Anterior cingulate cortex (tissue), 58 donors: ENCODE results near the gene CRYBB3.

Experiments
- DNase-seq, 58 donors: peaks; one replicate each; lab custom pipeline; 2025; lab: John Stamatoyannopoulos, UW

The CRYBB3 gene

GRCh38 chr22:25199731-25200520, at the start of gene CRYBB3:
Gene CRYBB3 (plus strand): TSS chr22:25199858. CDS start chr22:25201397, 1,539 bp downstream.
- DNase-seq = peak in 2 of 58 donors; percentile 9 to 18

DNA sequence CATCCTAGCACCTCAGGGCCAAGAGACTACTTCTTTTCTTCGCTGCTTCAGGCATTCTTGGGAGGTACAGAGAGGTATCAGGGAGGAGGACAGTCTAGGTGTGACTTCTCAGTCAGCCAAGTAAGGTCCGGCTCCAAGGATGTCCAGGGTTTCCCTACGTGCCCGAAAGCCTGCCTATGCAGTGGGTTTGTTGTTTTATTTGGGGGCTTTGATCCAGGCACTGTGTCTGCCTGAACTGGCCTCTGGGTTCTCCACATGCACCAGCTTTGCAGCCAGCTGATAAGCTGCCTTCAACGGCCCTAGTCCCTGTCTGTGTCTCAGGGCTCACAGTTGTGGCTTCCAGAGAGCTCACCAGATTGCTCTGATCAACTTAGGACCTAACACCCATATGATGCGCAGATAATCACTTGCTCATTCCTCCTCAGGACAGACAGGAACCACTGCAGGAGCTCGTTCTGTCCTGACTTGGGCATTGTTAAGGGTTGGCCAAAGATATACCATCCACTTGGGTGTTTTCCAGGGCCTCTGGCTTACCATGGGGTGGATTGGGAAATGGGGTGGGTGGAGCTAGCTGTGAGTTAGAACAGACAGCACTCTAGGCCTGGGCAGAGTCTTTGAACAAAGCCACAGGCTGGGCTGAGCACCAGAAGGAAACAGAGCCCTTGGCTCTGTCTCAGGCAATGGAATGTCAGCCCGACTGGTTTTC, 45.5 kb upstream of the CRYBB3 start:
- peak in 17 of 58 donors; percentile 4 to 38 (median 20) for DNase-seq

DNA sequence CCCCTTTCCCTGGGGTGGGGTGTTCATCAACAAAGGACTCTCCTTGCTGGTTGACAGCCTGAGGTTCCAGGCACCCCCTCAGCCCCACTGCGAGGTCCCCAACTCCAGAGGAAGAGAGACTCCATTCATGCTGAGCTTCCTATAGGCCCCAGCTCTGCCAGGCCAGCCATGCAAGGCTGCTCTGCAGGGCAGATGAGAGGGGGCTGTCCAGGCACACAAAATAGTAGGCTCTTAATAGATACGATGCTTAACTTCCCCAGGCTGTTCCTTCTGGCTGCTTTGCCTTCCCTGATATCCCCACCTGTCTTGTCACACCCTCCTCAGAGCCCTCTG, 45.0 kb upstream of the CRYBB3 start:
- DNase-seq = no peak

GRCh38 chr22:25156736-25157135, 42.9 kb upstream of the CRYBB3 start:
- no peak for DNase-seq

GRCh38 chr22:25159028-25159427, 40.6 kb upstream of the CRYBB3 start:
- DNase-seq = peak in 5 of 58 donors; percentile 10 to 16 (median 13)

GRCh38 chr22:25160120-25160996, 39.3 kb upstream of the CRYBB3 start:
- DNase-seq = no peak

- no peak for DNase-seq
Measured at GRCh38 chr22:25161017-25161915, 38.4 kb upstream of the CRYBB3 start.

- DNase-seq = no peak
Measured at GRCh38 chr22:25161916-25162530, 37.6 kb upstream of the CRYBB3 start.

- no peak for DNase-seq
Measured at GRCh38 chr22:25162561-25162960, 37.1 kb upstream of the CRYBB3 start.

- DNase-seq = no peak
Measured at GRCh38 chr22:25165785-25166184, 33.9 kb upstream of the CRYBB3 start.

DNA sequence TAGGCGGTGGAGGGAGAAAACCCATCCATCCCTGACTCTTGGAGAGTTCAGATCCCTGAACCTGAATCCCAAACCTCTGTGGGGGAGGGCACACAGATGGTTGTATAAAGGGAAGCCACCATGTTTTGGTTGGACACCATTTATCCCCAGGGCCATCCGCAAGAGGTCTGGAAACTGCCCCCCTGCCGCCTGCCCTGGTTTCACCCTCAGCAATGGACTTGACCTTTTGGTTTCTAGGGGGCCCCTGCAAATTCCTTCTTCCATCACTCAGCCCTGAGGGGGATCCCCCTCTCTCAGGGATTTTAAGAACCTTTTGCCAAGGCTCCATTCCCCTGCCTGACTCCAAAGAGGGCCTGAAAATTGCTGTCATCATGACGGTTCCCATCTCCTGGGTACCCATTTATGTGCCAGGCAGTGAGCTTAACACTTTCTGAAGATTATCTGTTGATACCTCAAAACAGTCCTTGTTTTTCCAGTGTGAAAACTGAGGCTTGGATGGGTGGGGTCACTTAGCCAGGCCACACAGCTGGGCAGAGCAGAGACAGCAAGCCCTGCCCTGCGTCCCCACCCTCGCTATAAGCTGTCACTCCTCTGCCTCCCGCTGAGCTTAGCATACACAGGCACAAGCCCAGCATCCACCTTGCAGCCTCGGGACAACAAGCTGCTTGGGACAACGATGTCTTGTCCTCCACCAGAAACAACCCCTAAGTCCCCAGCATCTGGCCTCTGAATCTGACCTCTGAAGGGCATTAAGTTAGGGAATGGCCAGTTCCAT, 33.2 kb upstream of the CRYBB3 start:
- no peak for DNase-seq

DNA sequence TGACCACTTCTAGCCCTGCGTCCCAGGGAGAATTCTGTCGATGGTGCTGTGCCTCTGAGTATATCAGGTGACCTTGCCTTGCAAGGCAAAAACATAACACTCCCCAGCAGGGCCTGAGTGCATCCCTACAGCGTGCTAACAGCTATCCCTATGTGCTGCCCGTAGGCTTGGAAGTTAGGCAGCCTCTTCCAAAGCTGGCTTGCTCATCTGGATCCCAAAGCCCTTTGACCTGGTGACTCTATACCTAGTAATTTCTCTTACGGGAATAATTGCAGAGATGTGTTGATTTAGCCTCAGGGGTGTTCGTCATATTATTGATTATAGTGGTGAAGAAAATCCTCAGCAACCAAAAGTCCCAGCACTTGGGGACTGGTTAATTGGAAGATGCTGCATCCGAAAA, 32.6 kb upstream of the CRYBB3 start:
- no peak for DNase-seq

- DNase-seq = no peak
Measured at GRCh38 chr22:25167834-25168601, 31.6 kb upstream of the CRYBB3 start.

DNA sequence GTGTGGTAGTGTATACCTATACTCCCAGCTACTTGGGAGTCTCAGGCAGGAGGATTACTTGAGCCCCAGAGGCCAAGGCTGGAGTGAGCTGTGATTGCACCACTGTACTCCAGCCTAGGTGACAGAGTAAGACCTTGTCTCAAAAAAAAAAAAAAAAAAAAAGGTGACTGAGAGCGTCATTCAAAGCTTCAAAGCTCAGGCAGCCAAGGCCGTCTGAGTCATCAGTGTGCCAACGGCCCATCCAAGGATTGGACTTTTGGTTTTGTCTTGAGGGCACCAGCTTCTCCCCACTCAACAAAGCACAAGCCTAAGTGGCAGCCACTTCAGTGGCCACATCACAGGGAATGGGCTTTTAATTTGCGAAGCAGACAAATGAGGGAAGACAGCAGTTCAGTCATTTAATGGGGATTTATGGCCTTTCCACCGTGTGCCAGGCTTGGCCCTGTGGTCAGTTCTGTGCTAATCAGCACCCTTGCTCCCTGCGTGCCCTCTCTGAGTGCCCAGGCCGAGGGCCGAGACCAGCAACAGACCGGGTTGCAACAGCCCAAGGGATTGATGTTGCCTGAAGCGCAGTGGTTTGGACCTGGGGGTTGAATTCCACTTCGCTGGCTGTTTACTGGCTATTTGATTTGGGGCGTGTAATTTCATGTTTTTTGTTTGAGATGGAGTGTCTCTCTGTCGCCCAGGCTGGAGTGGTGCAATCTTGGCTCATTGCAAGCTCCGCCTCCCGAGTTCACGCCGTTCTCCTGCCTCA, 30.2 kb upstream of the CRYBB3 start:
- DNase-seq = no peak

DNA sequence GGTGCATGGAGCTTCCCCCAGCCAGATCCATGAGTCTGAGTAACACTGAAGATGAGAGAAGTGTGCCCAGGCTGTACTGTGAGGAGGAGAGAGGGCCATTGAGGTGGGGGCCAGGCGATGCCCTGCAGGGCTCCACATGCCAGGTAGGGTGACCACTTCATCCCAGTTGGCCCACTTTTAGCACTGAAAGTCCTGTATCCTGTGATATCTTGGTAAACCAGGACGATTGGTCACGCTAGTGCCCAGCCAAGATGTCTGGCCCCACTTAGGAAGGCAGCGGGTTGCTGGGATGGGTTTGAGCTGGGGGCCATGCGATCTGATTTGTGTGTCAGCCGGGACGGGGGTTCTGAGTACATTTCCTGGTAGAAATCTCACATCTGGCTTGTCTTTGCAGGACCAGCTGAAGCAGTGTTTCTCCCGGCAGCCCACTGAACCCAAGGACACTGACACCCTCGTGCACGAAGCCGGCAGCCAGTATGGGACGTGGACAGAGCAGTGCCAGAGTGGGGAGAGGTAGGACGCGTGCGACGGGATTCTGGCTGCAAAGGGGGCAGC, 29.2 kb upstream of the CRYBB3 start:
- no peak for DNase-seq

- DNase-seq = peak in 1 of 58 donors; percentile 3
Measured at GRCh38 chr22:25172153-25172552, 27.5 kb upstream of the CRYBB3 start.
